Measurements from ENCODE around the gene BTBD17. TPM values are rescaled to one million over a fixed set of nuclear protein-coding genes. Genes with fewer than 3 reads are reported as not detected.

Gene BTBD17
- polyA plus RNA-seq, 2 of the 4 experiments (the other 2 are of a cell fraction): not detected

DNA sequence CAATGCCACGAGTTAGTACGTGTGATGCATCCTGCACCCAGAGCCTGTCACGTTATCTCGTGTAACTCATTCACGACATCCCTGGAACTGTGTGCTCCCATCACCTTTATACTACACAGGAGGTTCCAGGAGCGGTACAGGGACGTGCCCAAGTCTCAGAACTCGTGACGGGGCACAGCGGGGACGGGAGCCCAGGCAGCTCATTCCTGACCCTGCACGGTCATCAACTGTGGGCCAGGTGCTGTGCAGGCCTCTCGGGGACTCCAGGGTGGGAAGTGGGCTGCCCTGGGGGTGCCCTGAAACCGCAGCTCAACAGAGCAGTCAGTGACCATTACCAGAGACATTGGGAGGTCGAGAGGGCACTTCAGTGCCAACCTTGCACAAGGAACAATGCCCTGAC is 46.8 kb downstream of the BTBD17 start:
- CTCF ChIA-PET: interaction anchor here (0.7 to 2.7 kb wide), 7 partner anchors 14 to 53 kb away, joined by 3 to 9 read pairs (median 4); partner anchors contain the start of gene BTBD17
- Histone ChIP-seq H3K4me2 (no peak overlapping the region), H3K4me3 (no peak overlapping the region), H3K27ac (no peak overlapping the region), H3K9me3 (no peaks in the 10 kb centered on the region), H3K4me1 (0 out of 3 replicates have a peak, but pooled peaks cover 2% of the 10 kb centered on the region)
- no peak for TF ChIP-seq RNF2 (IDR thresholded peaks at IDR 0.05; ENCODE audit: borderline replicate concordance, low read depth)
- TF ChIP-seq ATOH8 (CRISPR knock-in tag; IDR thresholded peaks at IDR 0.05; ENCODE audit: low read depth): no peak
- no peak for TF ChIP-seq ZNF302 (CRISPR knock-in tag; IDR thresholded peaks at IDR 0.05)
- TF ChIP-seq POLR2A (IDR thresholded peaks at IDR 0.05; ENCODE audit: low read length): no peak
- no peak for TF ChIP-seq CHD4 (IDR thresholded peaks at IDR 0.05; ENCODE audit: borderline replicate concordance)
- TF ChIP-seq SREBF2 (IDR thresholded peaks at IDR 0.05): no peak
- TF ChIP-seq RCOR1 (IDR thresholded peaks at IDR 0.05; ENCODE audit: low read depth, low read length): no peak
- TF ChIP-seq PHF8 (IDR thresholded peaks at IDR 0.05; ENCODE audit: borderline replicate concordance, low read depth): no peak
- TF ChIP-seq REST (IDR thresholded peaks at IDR 0.05): no peak
- TF ChIP-seq RAD21 (conservative IDR thresholded peaks at IDR 0.05 in 1 of 2, IDR thresholded peaks at IDR 0.05 in 1 of 2): no peak
- TF ChIP-seq GATA3 (IDR thresholded peaks at IDR 0.05; ENCODE audit: borderline replicate concordance): no peak
- POLR2A ChIA-PET: no interaction called here
- no peak for FAIRE-seq
- DNase-seq (ENCODE audit: low read depth in 1 of 2, low spot score in 1 of 2): no peak
- ATAC-seq: no peak
- WGBS (ENCODE audit: missing lambda C conversion rate): 47% methylated on average over 15 of the region's 15 CpGs

DNA sequence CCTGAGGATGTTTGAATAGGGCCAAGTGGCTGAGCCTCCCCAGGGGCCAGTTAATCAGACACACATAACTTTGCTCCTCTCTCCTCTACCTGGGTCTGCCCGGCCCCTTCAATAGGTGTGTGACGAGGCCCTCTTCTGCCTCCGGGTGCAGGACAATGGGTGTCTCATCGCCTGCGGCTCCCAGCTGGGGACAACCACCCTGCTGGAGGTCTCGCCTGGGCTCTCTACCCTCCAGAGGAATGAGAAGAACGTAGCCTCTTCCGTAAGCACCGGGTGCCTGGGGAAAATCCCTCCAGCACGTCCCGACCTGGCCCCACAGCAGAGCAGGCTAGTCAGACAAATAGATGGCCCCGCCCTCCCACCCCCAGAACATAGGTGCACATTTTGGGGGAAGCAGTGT is 51.8 kb downstream of the BTBD17 start:
- no peak for TF ChIP-seq CTCF (IDR thresholded peaks at IDR 0.05)
- no peak for TF ChIP-seq FOSL2 (IDR thresholded peaks at IDR 0.05)
- no peak for TF ChIP-seq FOSL2 (CRISPR knock-in tag; IDR thresholded peaks at IDR 0.05)
- TF ChIP-seq FOXS1 (CRISPR knock-in tag; IDR thresholded peaks at IDR 0.05): no peak
- TF ChIP-seq KDM1A (IDR thresholded peaks at IDR 0.05; ENCODE audit: low read depth): no peak
- TF ChIP-seq ELK1 (IDR thresholded peaks at IDR 0.05; ENCODE audit: low read depth, low read length): no peak
- no peak for TF ChIP-seq KDM5A (IDR thresholded peaks at IDR 0.05)
- TF ChIP-seq PHF8 (IDR thresholded peaks at IDR 0.05; ENCODE audit: borderline replicate concordance, low read depth): no peak
- TF ChIP-seq, protein P1, sequence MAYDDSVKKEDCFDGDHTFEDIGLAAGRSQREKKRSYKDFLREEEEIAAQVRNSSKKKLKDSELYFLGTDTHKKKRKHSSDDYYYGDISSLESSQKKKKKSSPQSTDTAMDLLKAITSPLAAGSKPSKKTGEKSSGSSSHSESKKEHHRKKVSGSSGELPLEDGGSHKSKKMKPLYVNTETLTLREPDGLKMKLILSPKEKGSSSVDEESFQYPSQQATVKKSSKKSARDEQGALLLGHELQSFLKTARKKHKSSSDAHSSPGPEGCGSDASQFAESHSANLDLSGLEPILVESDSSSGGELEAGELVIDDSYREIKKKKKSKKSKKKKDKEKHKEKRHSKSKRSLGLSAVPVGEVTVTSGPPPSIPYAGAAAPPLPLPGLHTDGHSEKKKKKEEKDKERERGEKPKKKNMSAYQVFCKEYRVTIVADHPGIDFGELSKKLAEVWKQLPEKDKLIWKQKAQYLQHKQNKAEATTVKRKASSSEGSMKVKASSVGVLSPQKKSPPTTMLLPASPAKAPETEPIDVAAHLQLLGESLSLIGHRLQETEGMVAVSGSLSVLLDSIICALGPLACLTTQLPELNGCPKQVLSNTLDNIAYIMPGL (CRISPR knock-in tag; IDR thresholded peaks at IDR 0.05; ENCODE audit: borderline replicate concordance): no peak
- no peak for TF ChIP-seq POLR2A (IDR thresholded peaks at IDR 0.05; ENCODE audit: low read length)
- no peak for TF ChIP-seq HOXA7 (CRISPR knock-in tag; IDR thresholded peaks at IDR 0.05)
- ChIA-PET CTCF (interaction anchor here (0.7 to 2.2 kb wide), 5 partner anchors 9 to 111 kb away, joined by 3 to 8 read pairs (median 5); no protein-coding TSS in a partner anchor), POLR2A (no interaction called here)
- Histone ChIP-seq H3K9me3 (peaks cover 2% of the 10 kb centered on the region; the same call in 1 of the 3 replicates), H3K4me1 (0 out of 3 replicates have a peak, but pooled peaks cover 3% of the 10 kb centered on the region), H3K4me2 (no peak overlapping the region), H3K4me3 (no peak overlapping the region), H3K27ac (no peak overlapping the region)
- ATAC-seq (peak in 1 of 2 experiments; percentile 50; a peak in 3 of 6 replicates), FAIRE-seq (no peak), DNase-seq (ENCODE audit: low read depth in 1 of 2, low spot score in 1 of 2) (peak in 1 of 2 experiments; percentile 25)
- WGBS (ENCODE audit: missing lambda C conversion rate): 13% methylated on average over 11 of the region's 12 CpGs

Measured in A549 (cell line).